HepG2 (cell line): ENCODE measurements around the gene NUP93. TPM values are rescaled to one million over a fixed set of nuclear protein-coding genes. Genes with fewer than 3 reads are reported as not detected.

Experiments used
- ATAC-seq: fragments of 200-7000 bp; cut with Tn5 transposase; 3 replicates; pipeline ENCODE4 v1.9.1; 2020; ENCODE audit warnings: mild to moderate bottlenecking, moderate library complexity
- BruUV-seq: library from RNA; stranded (reverse); fragments of 400-500 nt; replicated peaks from 2 replicates; lab custom pipeline; 2021; lab: Mats Ljungman, UMichigan
- CTCF ChIA-PET: fragments of 300-600 bp; formaldehyde crosslinking; extraction: SDS; loops from one replicate; lab custom pipeline; 2021; ENCODE audit warnings: low total read pairs, inconsistent platforms, low intra/inter-chr PET ratio; lab: Yijun Ruan, JAX
- POLR2A ChIA-PET: fragments of 350-600 bp; sonication (Branson Sonifier 250); formaldehyde crosslinking; loops from one replicate; lab custom pipeline; 2020; ENCODE audit warnings: antibody characterized with exemption, inconsistent platforms; lab: Yijun Ruan, JAX
- DNase-seq: peaks from one replicate; pipeline ENCODE4 v3.0.0-alpha.2; 2015; ENCODE audit warnings: low spot score
- FAIRE-seq: peaks from 3 replicates; lab custom pipeline; 2011; peaks lifted over from hg19 to GRCh38; lab: Jason Lieb, UNC
- H2AFZ ChIP-seq: one replicate; pipeline ENCODE4 v1.6.1; 2011; ENCODE audit warnings: low read length, inconsistent platforms
- H3K27ac ChIP-seq: fragments of 300-600 bp; 3 replicates; pipeline ENCODE4 v1.8.0; 2011; ENCODE audit warnings: mixed run types, mild to moderate bottlenecking, mixed read lengths, low read length, inconsistent platforms; ENCODE audit not compliant: insufficient read depth; ENCODE audit errors: extremely low read length
- H3K27me3 ChIP-seq, 2 experiments: fragments of 200-600 bp in 1 of 2; 2 replicates in 1 of 2; 3 replicates in 1 of 2; pipeline versions ENCODE4 v1.6.0 to v1.8.0; 2011; ENCODE audit warnings: low read length in 2 of 2, mild to moderate bottlenecking in 2 of 2, moderate library complexity in 2 of 2, inconsistent platforms in 1 of 2; ENCODE audit not compliant: insufficient read depth in 2 of 2, control insufficient read depth in 1 of 2
- H3K36me3 ChIP-seq, 2 experiments: fragments of 200-600 bp in 1 of 2; replicated peaks in 1 of 2; 2 replicates in 1 of 2; 3 replicates in 1 of 2; pipeline versions ENCODE4 v1.5.1 to v1.8.0; 2011; ENCODE audit warnings: low read length in 2 of 2, inconsistent platforms in 1 of 2; ENCODE audit not compliant: insufficient read depth in 2 of 2, control insufficient read depth in 1 of 2
- H3K4me1 ChIP-seq: 2 replicates; pipeline ENCODE4 v1.5.1; 2012; ENCODE audit warnings: low read length, inconsistent platforms; ENCODE audit not compliant: insufficient read depth
- H3K4me2 ChIP-seq: 2 replicates; pipeline ENCODE4 v1.6.0; 2011; ENCODE audit warnings: low read depth, low read length, inconsistent platforms
- H3K4me3 ChIP-seq, 3 experiments: fragments of 200-600 bp in 1 of 3; sonication (generic), shearing (Covaris generic) in 1 of 3; replicated peaks in 1 of 3; 2 replicates each; pipeline ENCODE4 v1.5.1; 2011 to 2016; ENCODE audit warnings: low read length in 3 of 3, inconsistent platforms in 2 of 3, low read depth in 2 of 3, mild to moderate bottlenecking in 2 of 3, control low read depth in 1 of 3, mixed read lengths in 1 of 3; ENCODE audit not compliant: insufficient read depth in 1 of 3
- H3K79me2 ChIP-seq: one replicate; pipeline ENCODE4 v1.6.1; 2011; ENCODE audit warnings: low read length, inconsistent platforms; ENCODE audit not compliant: insufficient read depth
- H3K9ac ChIP-seq: 2 replicates; pipeline ENCODE4 v1.6.0; 2011; ENCODE audit warnings: mild to moderate bottlenecking, low read depth, low read length, inconsistent platforms; ENCODE audit not compliant: insufficient read depth
- H3K9me3 ChIP-seq: 2 replicates; pipeline ENCODE4 v1.5.1; 2012; ENCODE audit warnings: mild to moderate bottlenecking, low read length
- H4K20me1 ChIP-seq: 2 replicates; pipeline ENCODE4 v1.6.0; 2011; ENCODE audit warnings: inconsistent platforms, mild to moderate bottlenecking, low read length, moderate library complexity; ENCODE audit not compliant: insufficient read depth
- AGO2 ChIP-seq: fragments of 200-400 bp; formaldehyde crosslinking; optimal IDR thresholded peaks from 2 replicates; pipeline ENCODE3; 2017; ENCODE audit warnings: mild to moderate bottlenecking, low read depth, low read length, moderate library complexity
- BORCS8-MEF2B ChIP-seq: sonication (generic); formaldehyde crosslinking; IDR thresholded peaks from 2 replicates; pipeline ENCODE4 v1.8.0; 2022; ENCODE audit warnings: mild to moderate bottlenecking, missing genetic modification reagents
- CSRNP1 ChIP-seq: sonication (generic); formaldehyde crosslinking; IDR thresholded peaks from 2 replicates; pipeline ENCODE4 v1.8.1; 2023; ENCODE audit warnings: mild to moderate bottlenecking, missing genetic modification reagents
- HCFC1 ChIP-seq: fragments of 150-350 bp; IDR thresholded peaks from 2 replicates; pipeline ENCODE4 v1.6.1; 2014; ENCODE audit warnings: low read depth, low read length
- HOMEZ ChIP-seq: IDR thresholded peaks from 2 replicates; pipeline ENCODE4 v1.6.1; 2016; ENCODE audit warnings: low read depth
- MTERF4 ChIP-seq: sonication (generic); formaldehyde crosslinking; IDR thresholded peaks from 2 replicates; pipeline ENCODE4 v1.8.0; 2023; ENCODE audit warnings: mild to moderate bottlenecking, missing genetic modification reagents
- NFE2 ChIP-seq: sonication (generic); formaldehyde crosslinking; IDR thresholded peaks from 2 replicates; pipeline ENCODE4 v1.4.0; 2020; ENCODE audit warnings: missing genetic modification reagents
- PCBP1 ChIP-seq: fragments of 200-400 bp; formaldehyde crosslinking; IDR thresholded peaks from 2 replicates; pipeline ENCODE4 v1.6.1; 2017; ENCODE audit warnings: mild to moderate bottlenecking, low read depth, low read length, borderline replicate concordance
- RFX1 ChIP-seq: fragments of 450-650 bp; IDR thresholded peaks from 2 replicates; pipeline ENCODE4 v1.6.1; 2017
- RXRA ChIP-seq: sonication (generic); formaldehyde crosslinking; IDR thresholded peaks from 2 replicates; pipeline ENCODE4 v1.5.1; 2020; ENCODE audit warnings: missing genetic modification reagents
- TBX2 ChIP-seq: sonication (generic); formaldehyde crosslinking; IDR thresholded peaks from 2 replicates; pipeline ENCODE4 v1.5.0; 2020; ENCODE audit warnings: missing genetic modification reagents, mild to moderate bottlenecking, borderline replicate concordance
- TFE3 ChIP-seq: IDR thresholded peaks from 2 replicates; pipeline ENCODE4 v1.6.1; 2016
- YEATS4 ChIP-seq: sonication (generic); formaldehyde crosslinking; IDR thresholded peaks from 2 replicates; pipeline ENCODE4 v1.4.0; 2020; ENCODE audit warnings: missing genetic modification reagents, borderline replicate concordance
- ZNF326 ChIP-seq: sonication (generic); formaldehyde crosslinking; IDR thresholded peaks from 2 replicates; pipeline ENCODE4 v1.4.0; 2020; ENCODE audit warnings: missing genetic modification reagents, borderline replicate concordance
- ZNF446 ChIP-seq: sonication (generic); formaldehyde crosslinking; IDR thresholded peaks from 2 replicates; pipeline ENCODE4 v1.5.0; 2020; ENCODE audit warnings: mild to moderate bottlenecking, missing genetic modification reagents
- ZNF747 ChIP-seq: sonication (generic); formaldehyde crosslinking; IDR thresholded peaks from 2 replicates; pipeline ENCODE4 v1.8.1; 2023; ENCODE audit warnings: missing genetic modification reagents, mild to moderate bottlenecking, borderline replicate concordance
- WGBS: methylation state at CpG from one replicate; pipeline ENCODE4 v1.1.6; 2017; ENCODE audit warnings: low lambda C conversion rate; 5-methylcytosine and 5-hydroxymethylcytosine counted together
- in situ Hi-C: cut with HindIII; loops from 2 replicates; pipeline ENCODE4 v1.10.0; 2017; ENCODE audit warnings: low pct_unique_long_range_greater_than_20kb; ENCODE audit not compliant: extremely low pct_ligation_motif_present
- intact Hi-C: fragments of 100-400 bp; cut with micrococcal nuclease; formaldehyde crosslinking; loops from one replicate; pipeline ENCODE4 v1.10.0; 2022; ENCODE audit not compliant: unreplicated experiment
- polyA plus RNA-seq, 8 experiments: library from polyadenylated mRNA; depleted of rRNA in 3 of 8; stranded (reverse) in 7 of 8; unstranded in 1 of 8; fragments of >200 nt; fragmentation: Illumina TruSeq in 4 of 8; extraction: Trizol in 4 of 8; gene quantifications; 2 replicates each; pipeline versions ENCODE4 v1.2.1 to v1.2.3, GENCODE V29; 2011 to 2016; ENCODE audit warnings: low read depth in 4 of 8, missing spikeins in 1 of 8, mixed read lengths in 1 of 8; ENCODE audit not compliant: insufficient read depth in 1 of 8
- total RNA-seq, 5 experiments: library from RNA; depleted of rRNA; stranded (reverse); fragments of >200 nt; fragmentation: Illumina TruSeq; extraction: Trizol; gene quantifications; 2 replicates each; pipeline ENCODE4 v1.2.3, GENCODE V29; 2016; ENCODE audit warnings: low read depth in 1 of 5

NUP93 gene
- total and polyA plus RNA-seq, 2 of the 13 experiments (the other 11 are each of a cell fraction or from before 2014, with no cell fraction given) = 58.5 to 140 TPM

- TF ChIP-seq TFE3 (CRISPR knock-in tag) (no peak), PCBP1 (no peak), CSRNP1 (CRISPR knock-in tag) (no peak), MTERF4 (CRISPR knock-in tag) (no peak), RFX1 (no peak), ZNF326 (CRISPR knock-in tag) (no peak), BORCS8-MEF2B (CRISPR knock-in tag) (no peak)
These were observed 7.6 kb upstream of the NUP93 start (continued) for GRCh38 chr16:56722200-56722842.

GRCh38 chr16:56724191-56724590 lies 5.7 kb upstream of the NUP93 start:
- in situ Hi-C loops (no loop called here), intact Hi-C loops (loop anchor here (1.0 kb wide), 1 partner anchor 21 kb away; no protein-coding TSS in a partner anchor)
- DNase-seq (peak; percentile 52), ATAC-seq (peak; percentile 59), FAIRE-seq (peak; percentile 37)
- H3K9me3 ChIP-seq = no peaks in the 10 kb centered on the region
- H2AFZ ChIP-seq = no peak overlapping the region
- ChIA-PET POLR2A (no interaction called here), CTCF (no interaction called here)
- H3K4me1 ChIP-seq = peaks cover 22% of the 10 kb centered on the region
- H3K4me3 ChIP-seq = no peak overlapping the region
- H3K4me2 ChIP-seq = peak overlapping the region; percentile 57
- no peaks in the 10 kb centered on the region for H3K79me2 ChIP-seq
- no peaks in the 10 kb centered on the region for H3K27me3 ChIP-seq
- H3K27ac ChIP-seq = no peak overlapping the region
- BruUV-seq = no TSS peak
- 10% methylated on average over 3 of the region's 3 CpGs for WGBS
- H3K36me3 ChIP-seq = no peaks in the 10 kb centered on the region
- no peak overlapping the region for H3K9ac ChIP-seq
- no peaks in the 10 kb centered on the region for H4K20me1 ChIP-seq
- TF ChIP-seq NFE2 (CRISPR knock-in tag) = no peak
- no peak for TF ChIP-seq HOMEZ (CRISPR knock-in tag)
- no peak for TF ChIP-seq YEATS4 (CRISPR knock-in tag)
- TF ChIP-seq TBX2 (CRISPR knock-in tag) = peak; percentile 19; the same call in 1 of the 2 replicates
- TF ChIP-seq RXRA = peak; percentile 65; the same call in 1 of the 2 replicates
- no peak for TF ChIP-seq HCFC1
- TF ChIP-seq ZNF747 = no peak
- TF ChIP-seq ZNF446 (CRISPR knock-in tag) = no peak
- TF ChIP-seq AGO2 = no peak
